Neural cell (in vitro differentiated cells): ENCODE results near the gene PLCH1. TPM values are rescaled to one million over a fixed set of nuclear protein-coding genes. Genes with fewer than 3 reads are reported as not detected.

Experiments
- H2AFZ ChIP-seq: fragments of 200-600, 300-800 bp; sonication (generic), shearing (Covaris generic); 2 replicates; pipeline ENCODE4 v1.6.0; 2014; ENCODE audit warnings: low read depth, mild to moderate bottlenecking, antibody characterized with exemption, low read length, moderate library complexity
- H3F3A ChIP-seq: fragments of 200-600 bp; shearing (Covaris generic); 2 replicates; pipeline ENCODE4 v1.6.1; 2016; ENCODE audit warnings: mild to moderate bottlenecking, moderate library complexity, mixed read lengths, antibody characterized with exemption, low read length; ENCODE audit not compliant: insufficient read depth, poor library complexity, severe bottlenecking
- H3K27ac ChIP-seq: fragments of 200-600, 300-800 bp; sonication (generic), shearing (Covaris generic); 2 replicates; pipeline ENCODE4 v1.5.1; 2014; ENCODE audit warnings: mild to moderate bottlenecking, low read length, moderate library complexity
- H3K27me3 ChIP-seq: fragments of 300-800, 200-600 bp; sonication (generic), shearing (Covaris generic); 2 replicates; pipeline ENCODE4 v1.6.0; 2014; ENCODE audit warnings: mild to moderate bottlenecking, low read depth, low read length, moderate library complexity; ENCODE audit not compliant: insufficient read depth
- H3K36me3 ChIP-seq: fragments of 300-800, 200-600 bp; sonication (generic), shearing (Covaris generic); 2 replicates; pipeline ENCODE4 v1.5.1; 2014; ENCODE audit warnings: mild to moderate bottlenecking, antibody characterized with exemption, low read length, moderate library complexity; ENCODE audit not compliant: insufficient read depth
- H3K4me2 ChIP-seq: fragments of 300-800, 200-600 bp; sonication (generic), shearing (Covaris generic); 2 replicates; pipeline ENCODE4 v1.6.0; 2014; ENCODE audit warnings: mild to moderate bottlenecking, low read length
- H3K4me3 ChIP-seq: fragments of 300-800, 200-600 bp; sonication (generic), shearing (Covaris generic); 2 replicates; pipeline ENCODE4 v1.5.1; 2014; ENCODE audit warnings: mild to moderate bottlenecking, low read length, moderate library complexity
- H3K79me2 ChIP-seq: fragments of 200-600 bp; shearing (Covaris generic); replicated peaks from 2 replicates; pipeline ENCODE4 v1.6.0; 2014; ENCODE audit warnings: mild to moderate bottlenecking, low read length, moderate library complexity; ENCODE audit not compliant: insufficient read depth
- H3K9ac ChIP-seq: fragments of 300-800, 200-600 bp; sonication (generic), shearing (Covaris generic); 2 replicates; pipeline ENCODE4 v1.6.1; 2016; ENCODE audit warnings: mild to moderate bottlenecking, low read length, mixed read lengths
- H3K9me2 ChIP-seq: fragments of 200-600 bp; shearing (Covaris generic); 2 replicates; pipeline ENCODE4 v1.6.1; 2016; ENCODE audit warnings: mild to moderate bottlenecking, low read length, mixed read lengths; ENCODE audit not compliant: insufficient read depth
- H3K9me3 ChIP-seq: fragments of 200-600, 300-800 bp; sonication (generic), shearing (Covaris generic); 2 replicates; pipeline ENCODE4 v1.6.1; 2016; ENCODE audit warnings: mild to moderate bottlenecking, mixed run types, low read length, moderate library complexity, mixed read lengths
- H4K20me1 ChIP-seq: fragments of 200-600 bp; shearing (Covaris generic); 2 replicates; pipeline ENCODE4 v1.6.1; 2016; ENCODE audit warnings: mild to moderate bottlenecking, mixed run types; ENCODE audit not compliant: insufficient read depth
- EP300 ChIP-seq: fragments of 450-650 bp; conservative IDR thresholded peaks from 2 replicates; pipeline ENCODE4 v1.6.1; 2014; ENCODE audit warnings: antibody characterized with exemption, mild to moderate bottlenecking, moderate library complexity; ENCODE audit not compliant: poor library complexity, severe bottlenecking
- EZH2 ChIP-seq: fragments of 200-600, 300-800 bp; shearing (Covaris generic), sonication (generic); IDR thresholded peaks from 2 replicates; pipeline ENCODE4 v1.6.1; 2014; ENCODE audit warnings: antibody characterized with exemption, low read length, borderline replicate concordance, mild to moderate bottlenecking; ENCODE audit not compliant: insufficient read depth, poor library complexity, severe bottlenecking
- MXI1 ChIP-seq: fragments of 450-650 bp; conservative IDR thresholded peaks from 2 replicates; pipeline ENCODE4 v1.6.1; 2014; ENCODE audit warnings: antibody characterized with exemption, mild to moderate bottlenecking; ENCODE audit not compliant: poor library complexity, severe bottlenecking
- POLR2AphosphoS5 ChIP-seq: IDR thresholded peaks from 2 replicates; pipeline ENCODE4 v1.6.1; 2012
- RAD21 ChIP-seq: fragments of 450-650 bp; conservative IDR thresholded peaks from 2 replicates; pipeline ENCODE4 v1.6.1; 2014; ENCODE audit warnings: antibody characterized with exemption, mild to moderate bottlenecking, moderate library complexity
- SMC3 ChIP-seq: fragments of 450-650 bp; conservative IDR thresholded peaks from 2 replicates; pipeline ENCODE4 v1.6.1; 2014; ENCODE audit warnings: antibody characterized with exemption, mild to moderate bottlenecking, moderate library complexity; ENCODE audit not compliant: poor library complexity
- TAF1 ChIP-seq: IDR thresholded peaks from 2 replicates; pipeline ENCODE4 v1.6.1; 2012; ENCODE audit warnings: low read depth
- polyA plus RNA-seq: library from polyadenylated mRNA; depleted of rRNA; stranded (reverse); fragments of >200 nt; gene quantifications from 2 replicates; pipeline ENCODE4 v1.2.3, GENCODE V29; 2014
- TF ChIP-seq, protein P1 (sequence below): IDR thresholded peaks from 2 replicates; pipeline ENCODE4 v1.6.1; 2012; ENCODE audit warnings: borderline replicate concordance
- TF ChIP-seq, protein P2 (sequence below): fragments of 450-650 bp; IDR thresholded peaks from 2 replicates; pipeline ENCODE4 v1.5.1; 2014; ENCODE audit warnings: antibody characterized with exemption, mild to moderate bottlenecking, moderate library complexity; ENCODE audit not compliant: poor library complexity, severe bottlenecking

The PLCH1 gene
- polyA plus RNA-seq, 1 donor from 2014 or later, result 13.5 TPM

DNA sequence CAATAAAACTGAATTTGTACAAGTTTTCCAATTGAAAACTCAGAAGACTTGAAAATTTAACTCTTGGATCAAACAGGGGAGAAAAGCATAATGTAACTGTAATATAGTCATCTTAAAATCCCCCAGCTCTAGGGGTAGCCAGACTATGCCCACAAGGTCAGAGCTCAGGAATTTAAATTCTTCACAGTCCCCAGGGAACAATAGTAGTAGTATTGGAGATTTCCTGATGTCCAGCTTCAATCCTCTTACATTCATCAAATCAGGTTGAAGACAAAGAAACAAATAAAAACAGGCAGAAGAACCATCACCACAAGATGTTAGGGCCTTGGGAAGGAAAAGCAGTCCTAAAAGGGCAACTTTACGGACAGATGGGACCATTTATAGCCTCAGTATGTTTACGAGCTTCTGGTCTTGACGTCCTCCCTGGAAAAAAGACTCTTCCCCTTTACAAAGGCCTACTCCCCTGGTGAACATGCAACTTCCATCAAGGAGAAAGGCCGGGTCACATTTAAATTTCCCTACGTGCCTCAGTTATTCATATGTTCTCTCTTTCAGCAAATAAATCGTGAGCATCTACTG, 96.8 kb downstream of the PLCH1 start:
- H3K9me3 ChIP-seq, result no peaks in the 10 kb centered on the region
- no peak overlapping the region for H3K4me2 ChIP-seq
- TF ChIP-seq RAD21 (no peak), SMC3 (no peak), POLR2AphosphoS5 (no peak), TAF1 (no peak), EZH2 (no peak), EP300 (no peak), MXI1 (no peak)
- TF ChIP-seq, protein P1, sequence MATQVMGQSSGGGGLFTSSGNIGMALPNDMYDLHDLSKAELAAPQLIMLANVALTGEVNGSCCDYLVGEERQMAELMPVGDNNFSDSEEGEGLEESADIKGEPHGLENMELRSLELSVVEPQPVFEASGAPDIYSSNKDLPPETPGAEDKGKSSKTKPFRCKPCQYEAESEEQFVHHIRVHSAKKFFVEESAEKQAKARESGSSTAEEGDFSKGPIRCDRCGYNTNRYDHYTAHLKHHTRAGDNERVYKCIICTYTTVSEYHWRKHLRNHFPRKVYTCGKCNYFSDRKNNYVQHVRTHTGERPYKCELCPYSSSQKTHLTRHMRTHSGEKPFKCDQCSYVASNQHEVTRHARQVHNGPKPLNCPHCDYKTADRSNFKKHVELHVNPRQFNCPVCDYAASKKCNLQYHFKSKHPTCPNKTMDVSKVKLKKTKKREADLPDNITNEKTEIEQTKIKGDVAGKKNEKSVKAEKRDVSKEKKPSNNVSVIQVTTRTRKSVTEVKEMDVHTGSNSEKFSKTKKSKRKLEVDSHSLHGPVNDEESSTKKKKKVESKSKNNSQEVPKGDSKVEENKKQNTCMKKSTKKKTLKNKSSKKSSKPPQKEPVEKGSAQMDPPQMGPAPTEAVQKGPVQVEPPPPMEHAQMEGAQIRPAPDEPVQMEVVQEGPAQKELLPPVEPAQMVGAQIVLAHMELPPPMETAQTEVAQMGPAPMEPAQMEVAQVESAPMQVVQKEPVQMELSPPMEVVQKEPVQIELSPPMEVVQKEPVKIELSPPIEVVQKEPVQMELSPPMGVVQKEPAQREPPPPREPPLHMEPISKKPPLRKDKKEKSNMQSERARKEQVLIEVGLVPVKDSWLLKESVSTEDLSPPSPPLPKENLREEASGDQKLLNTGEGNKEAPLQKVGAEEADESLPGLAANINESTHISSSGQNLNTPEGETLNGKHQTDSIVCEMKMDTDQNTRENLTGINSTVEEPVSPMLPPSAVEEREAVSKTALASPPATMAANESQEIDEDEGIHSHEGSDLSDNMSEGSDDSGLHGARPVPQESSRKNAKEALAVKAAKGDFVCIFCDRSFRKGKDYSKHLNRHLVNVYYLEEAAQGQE, result no peak
- TF ChIP-seq, protein P2, sequence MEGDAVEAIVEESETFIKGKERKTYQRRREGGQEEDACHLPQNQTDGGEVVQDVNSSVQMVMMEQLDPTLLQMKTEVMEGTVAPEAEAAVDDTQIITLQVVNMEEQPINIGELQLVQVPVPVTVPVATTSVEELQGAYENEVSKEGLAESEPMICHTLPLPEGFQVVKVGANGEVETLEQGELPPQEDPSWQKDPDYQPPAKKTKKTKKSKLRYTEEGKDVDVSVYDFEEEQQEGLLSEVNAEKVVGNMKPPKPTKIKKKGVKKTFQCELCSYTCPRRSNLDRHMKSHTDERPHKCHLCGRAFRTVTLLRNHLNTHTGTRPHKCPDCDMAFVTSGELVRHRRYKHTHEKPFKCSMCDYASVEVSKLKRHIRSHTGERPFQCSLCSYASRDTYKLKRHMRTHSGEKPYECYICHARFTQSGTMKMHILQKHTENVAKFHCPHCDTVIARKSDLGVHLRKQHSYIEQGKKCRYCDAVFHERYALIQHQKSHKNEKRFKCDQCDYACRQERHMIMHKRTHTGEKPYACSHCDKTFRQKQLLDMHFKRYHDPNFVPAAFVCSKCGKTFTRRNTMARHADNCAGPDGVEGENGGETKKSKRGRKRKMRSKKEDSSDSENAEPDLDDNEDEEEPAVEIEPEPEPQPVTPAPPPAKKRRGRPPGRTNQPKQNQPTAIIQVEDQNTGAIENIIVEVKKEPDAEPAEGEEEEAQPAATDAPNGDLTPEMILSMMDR, result no peak
- no peak overlapping the region for H3K4me3 ChIP-seq
- no peaks in the 10 kb centered on the region for H3F3A ChIP-seq
- H2AFZ ChIP-seq, result no peak overlapping the region
- H3K36me3 ChIP-seq, result no peaks in the 10 kb centered on the region
- peaks cover 8% of the 10 kb centered on the region for H3K79me2 ChIP-seq
- H4K20me1 ChIP-seq, result no peaks in the 10 kb centered on the region
- H3K9me2 ChIP-seq, result no peaks in the 10 kb centered on the region
- H3K9ac ChIP-seq, result no peak overlapping the region
- no peak overlapping the region for H3K27ac ChIP-seq
- no peaks in the 10 kb centered on the region for H3K27me3 ChIP-seq

DNA sequence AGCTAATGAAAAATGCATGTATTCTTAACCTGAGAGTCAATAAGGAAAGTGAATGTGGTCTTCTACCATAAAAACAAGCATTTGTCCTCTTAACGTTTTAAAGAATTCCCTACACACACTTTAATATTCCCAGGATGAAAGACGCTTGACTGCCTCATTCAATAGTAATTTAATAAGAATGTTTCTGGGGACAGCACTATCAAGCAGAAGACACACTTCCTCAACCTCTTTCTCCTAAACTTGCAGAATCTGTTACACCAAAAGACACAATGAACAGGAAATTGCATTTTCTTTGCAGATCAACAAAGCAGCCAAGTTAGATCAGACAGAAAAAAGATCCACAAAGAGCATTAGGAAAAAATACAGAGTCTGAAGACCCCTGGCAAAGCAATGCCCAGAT, 97.7 kb downstream of the PLCH1 start:
- TF ChIP-seq RAD21 (no peak), MXI1 (no peak), TAF1 (no peak), EZH2 (no peak), POLR2AphosphoS5 (no peak), EP300 (no peak), SMC3 (no peak)
- TF ChIP-seq, protein P2, result no peak
- TF ChIP-seq, protein P1, result no peak
- H3K4me3 ChIP-seq, result no peak overlapping the region
- no peaks in the 10 kb centered on the region for H3K27me3 ChIP-seq
- H2AFZ ChIP-seq, result no peak overlapping the region
- no peaks in the 10 kb centered on the region for H3K36me3 ChIP-seq
- no peaks in the 10 kb centered on the region for H3F3A ChIP-seq
- H3K4me2 ChIP-seq, result no peak overlapping the region
- no peak overlapping the region for H3K27ac ChIP-seq
- no peaks in the 10 kb centered on the region for H3K9me3 ChIP-seq
- H3K79me2 ChIP-seq, result peaks cover 8% of the 10 kb centered on the region
- H3K9me2 ChIP-seq, result no peaks in the 10 kb centered on the region
- no peak overlapping the region for H3K9ac ChIP-seq
- H4K20me1 ChIP-seq, result no peaks in the 10 kb centered on the region
